Vagina (tissue), 2 donors: Measurements from ENCODE around the gene CCR9.

Source experiments
- CTCF ChIP-seq, 3 experiments: fragments of 450-650 bp in 2 of 3; fragments of 200-600 bp in 1 of 3; sonication (generic) in 1 of 3; IDR thresholded peaks; one replicate each; pipeline ENCODE4 v1.5.1; 2017 to 2019; ENCODE audit warnings: antibody characterized with exemption in 3 of 3, mild to moderate bottlenecking in 2 of 3, moderate library complexity in 2 of 3
- POLR2A ChIP-seq, 2 donors: fragments of 450-650 bp; IDR thresholded peaks; one replicate each; pipeline ENCODE4 v1.6.1; 2017; ENCODE audit warnings: antibody characterized with exemption in 2 of 2, mild to moderate bottlenecking in 2 of 2, moderate library complexity in 2 of 2
- POLR2AphosphoS5 ChIP-seq, 2 donors: sonication (generic); formaldehyde crosslinking; IDR thresholded peaks; one replicate each; pipeline ENCODE4 v1.9.0; 2017; ENCODE audit warnings: antibody characterized with exemption in 2 of 2, mild to moderate bottlenecking in 2 of 2, low read depth in 1 of 2; ENCODE audit not compliant: insufficient read depth in 1 of 2

- TF ChIP-seq CTCF (IDR thresholded peaks at IDR 0.05), result no peak
- no peak for TF ChIP-seq POLR2A (IDR thresholded peaks at IDR 0.05)
- no peak for TF ChIP-seq POLR2AphosphoS5 (IDR thresholded peaks at IDR 0.05; ENCODE audit: insufficient read depth in 1 of 2, low read depth in 1 of 2)
Observed at GRCh38 chr3:45943207-45943846, 57.0 kb downstream of the CCR9 start, which contains the start of gene CXCR6.
